Measurements from ENCODE around the gene MLLT10. TPM values are rescaled to one million over a fixed set of nuclear protein-coding genes. Genes with fewer than 3 reads are reported as not detected.

The MLLT10 gene
- total and polyA plus RNA-seq, 9 donors, result 23.6 to 55.1 (median 36.8) TPM

- intact Hi-C loops (cut with DNase I), result no loop called here
- no peak overlapping the region for H3K27ac ChIP-seq
- H3K36me3 ChIP-seq, result no peaks in the 10 kb centered on the region
- no peak for DNase-seq
- H3K4me3 ChIP-seq, result no peak overlapping the region
- no peaks in the 10 kb centered on the region for H3K4me1 ChIP-seq (ENCODE audit: insufficient read depth)
- TF ChIP-seq, protein P1, sequence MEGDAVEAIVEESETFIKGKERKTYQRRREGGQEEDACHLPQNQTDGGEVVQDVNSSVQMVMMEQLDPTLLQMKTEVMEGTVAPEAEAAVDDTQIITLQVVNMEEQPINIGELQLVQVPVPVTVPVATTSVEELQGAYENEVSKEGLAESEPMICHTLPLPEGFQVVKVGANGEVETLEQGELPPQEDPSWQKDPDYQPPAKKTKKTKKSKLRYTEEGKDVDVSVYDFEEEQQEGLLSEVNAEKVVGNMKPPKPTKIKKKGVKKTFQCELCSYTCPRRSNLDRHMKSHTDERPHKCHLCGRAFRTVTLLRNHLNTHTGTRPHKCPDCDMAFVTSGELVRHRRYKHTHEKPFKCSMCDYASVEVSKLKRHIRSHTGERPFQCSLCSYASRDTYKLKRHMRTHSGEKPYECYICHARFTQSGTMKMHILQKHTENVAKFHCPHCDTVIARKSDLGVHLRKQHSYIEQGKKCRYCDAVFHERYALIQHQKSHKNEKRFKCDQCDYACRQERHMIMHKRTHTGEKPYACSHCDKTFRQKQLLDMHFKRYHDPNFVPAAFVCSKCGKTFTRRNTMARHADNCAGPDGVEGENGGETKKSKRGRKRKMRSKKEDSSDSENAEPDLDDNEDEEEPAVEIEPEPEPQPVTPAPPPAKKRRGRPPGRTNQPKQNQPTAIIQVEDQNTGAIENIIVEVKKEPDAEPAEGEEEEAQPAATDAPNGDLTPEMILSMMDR (IDR thresholded peaks at IDR 0.05), result no peak
- TF ChIP-seq POLR2A (IDR thresholded peaks at IDR 0.05) (no peak), EP300 (IDR thresholded peaks at IDR 0.05) (no peak)
- H3K9me3 ChIP-seq, result no peaks in the 10 kb centered on the region
- 39 to 44% (median 40%) methylated on average over 3 of the region's 3 CpGs for WGBS, 3 donors
- no peaks in the 10 kb centered on the region for H3K27me3 ChIP-seq
Observed at GRCh38 chr10:21749788-21750187, 215.8 kb downstream of the MLLT10 start.

DNA sequence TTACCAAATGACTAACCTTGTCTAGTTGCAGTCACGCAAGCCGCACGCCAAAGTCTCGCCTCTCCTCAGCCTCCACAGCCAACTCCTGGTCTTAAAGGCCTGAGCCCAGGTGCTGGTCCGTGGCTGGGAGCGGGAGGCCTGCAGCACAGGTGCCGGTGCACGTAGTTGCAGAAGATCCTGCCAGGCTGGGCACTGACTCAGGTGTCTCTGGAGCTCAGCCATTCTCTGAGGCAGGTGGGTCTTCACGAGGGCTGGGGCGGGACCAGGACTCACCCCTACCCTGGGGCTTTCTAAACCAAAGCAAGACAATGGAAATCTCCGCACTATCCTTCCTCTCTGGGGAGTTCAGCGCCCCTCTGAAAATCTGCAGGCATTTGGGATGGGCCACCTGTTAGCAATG lies 216.4 kb downstream of the MLLT10 start:
- intact Hi-C loops (cut with DNase I), result no loop called here
- Histone ChIP-seq H3K36me3 (no peaks in the 10 kb centered on the region), H3K27ac (no peak overlapping the region), H3K27me3 (no peaks in the 10 kb centered on the region), H3K4me3 (no peak overlapping the region), H3K9me3 (no peaks in the 10 kb centered on the region), H3K4me1 (ENCODE audit: insufficient read depth) (no peaks in the 10 kb centered on the region)
- no peak for DNase-seq
- 61 to 78% (median 72%) methylated on average over 12 of the region's 12 CpGs for WGBS, 3 donors
- TF ChIP-seq, protein P1 (IDR thresholded peaks at IDR 0.05), result no peak
- TF ChIP-seq POLR2A (IDR thresholded peaks at IDR 0.05) (no peak), EP300 (IDR thresholded peaks at IDR 0.05) (no peak)

DNA sequence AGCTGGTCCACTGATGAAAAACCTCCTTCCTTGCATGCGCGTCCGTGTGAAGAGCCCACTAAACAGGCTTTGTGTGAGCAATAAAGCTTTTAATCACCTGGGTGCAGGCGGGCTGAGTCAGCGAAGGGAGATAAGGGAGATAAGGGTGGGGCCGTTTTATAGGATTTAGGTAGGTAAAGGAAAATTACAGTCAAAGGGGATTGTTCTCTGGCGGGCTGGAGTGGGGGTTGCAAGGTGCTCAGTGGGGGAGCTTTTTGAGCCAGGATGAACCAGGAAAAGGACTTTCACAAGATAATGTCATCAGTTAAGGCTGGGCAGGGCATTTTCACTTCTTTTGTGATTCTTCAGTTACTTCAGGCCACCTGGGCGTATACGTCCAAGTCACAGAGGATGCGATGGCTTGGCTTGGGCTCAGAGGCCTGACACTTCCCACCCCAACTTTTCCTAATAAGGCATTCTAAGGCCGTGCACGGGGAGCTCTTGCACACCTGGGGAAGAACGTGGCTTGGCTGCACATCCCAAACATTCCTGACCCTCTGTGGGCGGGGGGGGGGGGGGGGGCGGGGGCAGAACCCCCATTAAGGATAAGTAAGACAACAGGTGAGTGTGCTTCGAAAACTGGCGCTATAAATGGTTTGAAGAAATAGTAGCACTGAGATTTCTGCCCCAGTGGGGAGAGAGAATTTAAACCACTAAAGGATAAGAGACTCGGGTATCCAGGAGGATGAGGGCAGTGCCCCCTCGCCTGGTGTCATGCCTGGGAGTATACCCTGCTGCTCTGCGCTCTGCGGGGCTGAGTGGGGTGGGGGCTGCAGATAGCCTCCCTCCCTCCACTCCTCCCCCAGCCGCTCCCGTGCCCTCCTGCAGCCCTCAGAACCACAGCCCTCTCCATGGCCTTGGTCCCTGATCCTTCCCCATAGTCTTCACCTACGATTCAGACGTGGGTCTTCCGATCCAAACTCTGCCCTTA lies 217.6 kb downstream of the MLLT10 start:
- Histone ChIP-seq H3K36me3 (no peaks in the 10 kb centered on the region), H3K27me3 (no peaks in the 10 kb centered on the region), H3K4me1 (ENCODE audit: insufficient read depth) (peaks cover under 1% of the 10 kb centered on the region), H3K4me3 (no peak overlapping the region), H3K9me3 (no peaks in the 10 kb centered on the region), H3K27ac (no peak overlapping the region)
- WGBS, 3 donors, result 73 to 80% (median 79%) methylated on average over 25 to 26 of the region's 26 CpGs
- TF ChIP-seq EP300 (IDR thresholded peaks at IDR 0.05), result no peak
- TF ChIP-seq POLR2A (IDR thresholded peaks at IDR 0.05), result no peak
- TF ChIP-seq, protein P1 (IDR thresholded peaks at IDR 0.05), result no peak
- DNase-seq, result no peak
- intact Hi-C loops (cut with DNase I), result no loop called here

DNA sequence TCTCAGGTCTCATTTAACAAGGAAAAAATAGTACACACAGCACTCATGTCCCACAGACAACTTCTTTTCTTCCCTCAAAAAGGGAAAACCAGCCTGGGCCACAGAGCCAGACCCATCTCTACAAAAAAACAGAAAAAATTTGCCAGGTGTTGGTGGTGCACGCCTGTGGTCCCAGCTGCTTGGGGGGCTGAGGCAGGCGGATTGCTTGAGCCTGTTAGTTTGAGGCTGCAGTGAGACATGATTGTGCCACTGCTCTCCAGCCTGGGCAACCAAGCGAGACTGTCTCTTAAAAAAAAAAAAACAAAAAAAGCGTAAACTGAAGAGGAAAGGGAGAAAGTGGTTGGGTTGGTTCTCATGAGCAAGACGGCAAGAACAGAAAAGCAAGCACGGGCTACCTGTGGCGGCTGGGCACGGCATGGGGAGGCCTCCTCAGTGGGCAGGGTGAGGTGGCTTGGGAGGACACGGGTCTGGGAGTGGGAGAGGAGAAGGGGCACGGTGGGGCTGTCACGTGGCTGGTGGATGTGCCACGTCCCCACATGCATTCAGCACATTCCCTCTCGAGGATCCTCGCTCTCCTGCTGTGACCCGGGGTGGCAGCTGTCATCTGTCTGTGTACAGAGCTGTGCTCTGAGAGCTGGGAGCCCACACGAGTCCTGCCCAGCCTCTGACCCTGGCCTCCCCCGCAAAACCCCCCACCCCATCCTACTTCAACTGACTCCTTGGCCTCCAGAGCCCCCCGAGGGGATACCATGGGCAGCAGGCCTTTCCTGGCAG lies 219.7 kb downstream of the MLLT10 start:
- intact Hi-C loops (cut with DNase I), result no loop called here
- H3K4me1 ChIP-seq (ENCODE audit: insufficient read depth), result peaks cover 8% of the 10 kb centered on the region
- TF ChIP-seq POLR2A (IDR thresholded peaks at IDR 0.05), result no peak
- TF ChIP-seq EP300 (IDR thresholded peaks at IDR 0.05), result no peak
- TF ChIP-seq, protein P1 (IDR thresholded peaks at IDR 0.05), result no peak
- H3K27me3 ChIP-seq, result no peaks in the 10 kb centered on the region
- no peaks in the 10 kb centered on the region for H3K9me3 ChIP-seq
- no peak for DNase-seq
- no peak overlapping the region for H3K27ac ChIP-seq
- H3K4me3 ChIP-seq, result no peak overlapping the region
- H3K36me3 ChIP-seq, result no peaks in the 10 kb centered on the region
- 88 to 90% (median 89%) methylated on average over 18 of the region's 18 CpGs for WGBS, 3 donors

Data from ovary (tissue), 9 donors.